Measurements from ENCODE around the gene UNC5A.

DNA sequence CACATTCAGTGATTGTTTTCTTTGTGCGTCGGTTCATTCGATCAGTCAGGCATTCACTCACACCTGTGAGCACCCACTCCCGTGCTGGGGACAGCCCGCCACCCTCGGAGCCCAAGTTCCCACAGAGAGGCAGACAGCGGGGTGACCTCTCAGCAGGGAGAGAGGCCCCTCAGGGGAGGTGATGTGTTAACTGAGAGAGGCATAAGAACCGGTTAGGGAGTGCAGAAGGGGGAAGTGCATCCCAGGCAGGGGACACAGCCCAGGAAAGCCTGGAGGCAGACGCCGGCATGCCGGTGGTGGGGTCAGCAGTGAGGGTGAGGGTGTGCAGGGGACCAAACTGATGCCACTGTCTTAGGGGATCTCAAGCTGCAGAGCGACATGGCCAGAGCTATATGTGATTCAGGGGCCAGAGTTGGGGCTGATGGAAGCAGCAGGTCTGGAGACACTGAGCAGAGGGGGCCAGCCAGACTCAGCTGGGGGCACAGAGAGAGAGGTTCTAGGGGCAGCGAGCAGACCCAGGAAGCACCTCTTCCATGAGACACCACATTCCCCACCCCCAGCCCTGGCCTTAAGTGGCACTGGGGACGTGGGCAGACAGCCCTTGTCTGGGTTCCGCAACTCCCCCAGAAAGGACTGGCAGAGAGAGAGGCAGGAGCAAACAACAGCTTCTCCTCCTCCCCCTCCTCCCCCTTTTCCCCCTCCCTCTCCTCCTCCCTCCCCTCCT is 52.8 kb downstream of the UNC5A start:
- TF ChIP-seq ELF4 (IDR thresholded peaks at IDR 0.05): no peak
- no peak for TF ChIP-seq FOXM1 (IDR thresholded peaks at IDR 0.05; ENCODE audit: borderline replicate concordance)
- no peak for TF ChIP-seq L3MBTL2 (conservative IDR thresholded peaks at IDR 0.05)
- no peak for TF ChIP-seq ARNT (IDR thresholded peaks at IDR 0.05)
- no peak for TF ChIP-seq FOXK2 (IDR thresholded peaks at IDR 0.05)
- no peak for TF ChIP-seq ZNF384 (IDR thresholded peaks at IDR 0.05)
- no peak for TF ChIP-seq TARDBP (IDR thresholded peaks at IDR 0.05)
- TF ChIP-seq FOXA1 (IDR thresholded peaks at IDR 0.05): no peak
- TF ChIP-seq SP1 (IDR thresholded peaks at IDR 0.05): no peak
- no peak for TF ChIP-seq SUZ12 (IDR thresholded peaks at IDR 0.05)
- no peak for TF ChIP-seq NFRKB (IDR thresholded peaks at IDR 0.05)

Data from HEK293T (cell line).